HEK293T (cell line): ENCODE measurements around the gene TRRAP.
"Not testable (repeated sequence)": the region's sequence is repeated elsewhere in the genome, so short reads cannot be mapped to it uniquely, and the experiment has no call there.

Source experiments
- CTCF ChIA-PET: fragments of 350-600 bp; formaldehyde crosslinking; extraction: SDS; loops from one replicate; lab custom pipeline; 2021; ENCODE audit warnings: antibody characterized with exemption, inconsistent platforms; lab: Yijun Ruan, JAX
- POLR2A ChIA-PET: fragments of 350-600 bp; formaldehyde crosslinking; extraction: SDS; loops from one replicate; lab custom pipeline; 2020; ENCODE audit warnings: antibody characterized with exemption, inconsistent platforms; lab: Yijun Ruan, JAX
- DNase-seq: peaks from one replicate; pipeline ENCODE4 v3.0.0; 2012; ENCODE audit warnings: mixed read lengths; ENCODE audit errors: extremely low spot score
- ARNT ChIP-seq: fragments of 450-650 bp; IDR thresholded peaks from 2 replicates; pipeline ENCODE4 v1.6.1; 2017; ENCODE audit warnings: mild to moderate bottlenecking
- BHLHE40 ChIP-seq: fragments of 450-650 bp; IDR thresholded peaks from 2 replicates; pipeline ENCODE4 v1.6.1; 2016; ENCODE audit warnings: mild to moderate bottlenecking, moderate library complexity, borderline replicate concordance
- CTBP1 ChIP-seq: fragments of 450-650 bp; IDR thresholded peaks from 2 replicates; pipeline ENCODE4 v1.6.1; 2016; ENCODE audit warnings: borderline replicate concordance
- ELF4 ChIP-seq: fragments of 450-650 bp; IDR thresholded peaks from 2 replicates; pipeline ENCODE4 v1.6.1; 2017; ENCODE audit warnings: antibody characterized with exemption
- FOXA1 ChIP-seq: fragments of 450-650 bp; IDR thresholded peaks from 2 replicates; pipeline ENCODE4 v1.6.1; 2016; ENCODE audit warnings: mild to moderate bottlenecking
- FOXK2 ChIP-seq: fragments of 450-650 bp; IDR thresholded peaks from 2 replicates; pipeline ENCODE4 v1.6.1; 2016; ENCODE audit warnings: mild to moderate bottlenecking
- FOXM1 ChIP-seq: fragments of 450-650 bp; IDR thresholded peaks from 2 replicates; pipeline ENCODE4 v1.6.1; 2017; ENCODE audit warnings: mild to moderate bottlenecking, borderline replicate concordance
- HDGF ChIP-seq: fragments of 450-650 bp; IDR thresholded peaks from 2 replicates; pipeline ENCODE4 v1.6.1; 2017; ENCODE audit warnings: antibody characterized with exemption, borderline replicate concordance
- L3MBTL2 ChIP-seq: fragments of 450-650 bp; conservative IDR thresholded peaks from 2 replicates; pipeline ENCODE4 v1.6.1; 2016; ENCODE audit warnings: mild to moderate bottlenecking
- LEF1 ChIP-seq: fragments of 450-650 bp; IDR thresholded peaks from 2 replicates; pipeline ENCODE4 v1.6.1; 2017; ENCODE audit warnings: mild to moderate bottlenecking, borderline replicate concordance
- NFRKB ChIP-seq: fragments of 450-650 bp; IDR thresholded peaks from 2 replicates; pipeline ENCODE4 v1.6.1; 2016; ENCODE audit warnings: mild to moderate bottlenecking, moderate library complexity
- SP1 ChIP-seq: fragments of 450-650 bp; IDR thresholded peaks from 2 replicates; pipeline ENCODE4 v1.6.1; 2017
- SUZ12 ChIP-seq: fragments of 450-650 bp; IDR thresholded peaks from 2 replicates; pipeline ENCODE4 v1.6.1; 2016; ENCODE audit warnings: mild to moderate bottlenecking
- TARDBP ChIP-seq: fragments of 450-650 bp; IDR thresholded peaks from 2 replicates; pipeline ENCODE4 v1.6.1; 2016
- ZNF384 ChIP-seq: fragments of 450-650 bp; IDR thresholded peaks from 2 replicates; pipeline ENCODE4 v1.6.1; 2016
- TF ChIP-seq, protein P1 (sequence below): fragments of 450-650 bp; IDR thresholded peaks from 2 replicates; pipeline ENCODE4 v1.6.1; 2016

TRRAP gene

DNA sequence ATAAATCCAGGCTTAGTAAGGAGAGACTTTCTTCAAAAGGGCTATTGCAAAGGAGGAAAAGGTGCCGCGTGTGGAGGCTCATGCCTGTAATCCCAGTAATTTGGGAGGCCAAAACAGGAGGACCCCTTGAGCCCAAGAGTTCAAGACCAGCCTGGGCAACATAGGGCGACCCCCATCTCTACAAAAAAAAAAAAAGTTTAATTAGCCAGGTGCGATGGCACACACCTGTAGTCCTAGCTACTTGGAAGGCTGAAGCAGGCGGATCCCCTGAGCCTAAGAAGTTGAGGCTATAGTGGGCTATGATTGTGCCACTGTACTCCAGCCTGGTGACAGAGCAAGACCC lies 40.7 kb upstream of the TRRAP start:
- POLR2A ChIA-PET: no interaction called here
- TF ChIP-seq FOXK2 (no peak), ZNF384 (0 out of 2 replicates have a peak, but pooled peaks have one; percentile 40), ARNT (no peak), NFRKB (no peak), CTBP1 (no peak), L3MBTL2 (peak; percentile 10; the same call in 1 of the 2 replicates), ELF4 (no peak)
- TF ChIP-seq, protein P1, sequence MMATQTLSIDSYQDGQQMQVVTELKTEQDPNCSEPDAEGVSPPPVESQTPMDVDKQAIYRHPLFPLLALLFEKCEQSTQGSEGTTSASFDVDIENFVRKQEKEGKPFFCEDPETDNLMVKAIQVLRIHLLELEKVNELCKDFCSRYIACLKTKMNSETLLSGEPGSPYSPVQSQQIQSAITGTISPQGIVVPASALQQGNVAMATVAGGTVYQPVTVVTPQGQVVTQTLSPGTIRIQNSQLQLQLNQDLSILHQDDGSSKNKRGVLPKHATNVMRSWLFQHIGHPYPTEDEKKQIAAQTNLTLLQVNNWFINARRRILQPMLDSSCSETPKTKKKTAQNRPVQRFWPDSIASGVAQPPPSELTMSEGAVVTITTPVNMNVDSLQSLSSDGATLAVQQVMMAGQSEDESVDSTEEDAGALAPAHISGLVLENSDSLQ: no peak
- CTCF ChIA-PET: interaction anchor here (0.6 to 1.4 kb wide), 8 partner anchors 11 to 543 kb away, joined by 3 to 9 read pairs (median 3); no protein-coding TSS in a partner anchor
- no peak for DNase-seq

GRCh38 chr7:98840096-98840495 lies 38.2 kb upstream of the TRRAP start:
- DNase-seq: no peak
- ChIA-PET POLR2A (no interaction called here), CTCF (interaction anchor here (0.5 to 2.2 kb wide), 6 partner anchors 9 to 98 kb away, joined by 3 to 17 read pairs (median 6); no protein-coding TSS in a partner anchor)
- TF ChIP-seq SUZ12 (no peak), NFRKB (no peak), TARDBP (no peak), BHLHE40 (no peak), SP1 (no peak), CTBP1 (no peak), L3MBTL2 (no peak), ELF4 (no peak), FOXA1 (no peak), ARNT (no peak), ZNF384 (no peak), FOXK2 (no peak), HDGF (no peak), LEF1 (no peak)
- TF ChIP-seq, protein P1: no peak

DNA sequence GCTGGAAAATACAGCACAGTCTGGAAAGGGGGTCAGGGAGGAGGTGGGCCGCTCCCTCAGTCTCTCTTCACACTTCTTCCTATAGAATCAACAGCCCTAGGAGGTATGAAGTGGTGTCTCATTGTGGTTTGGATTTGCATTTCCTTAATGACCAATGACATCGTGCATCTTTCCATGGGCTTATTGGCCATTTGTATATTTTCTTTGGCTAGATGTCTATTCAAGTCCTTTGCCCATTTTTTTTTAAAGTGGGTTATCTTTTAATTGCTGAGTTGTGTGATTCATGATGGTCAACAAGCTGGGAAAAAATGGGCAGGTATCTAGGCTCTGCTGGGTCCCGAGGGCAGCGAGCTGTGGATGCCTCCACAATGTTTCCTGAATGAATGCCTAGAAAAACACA lies 37.6 kb upstream of the TRRAP start:
- CTCF ChIA-PET: interaction anchor here (0.5 to 2.2 kb wide), 12 partner anchors 9 to 423 kb away, joined by 3 to 17 read pairs (median 4); partner anchors contain the start of gene TRRAP
- POLR2A ChIA-PET: no interaction called here
- no peak for DNase-seq
- TF ChIP-seq ARNT (no peak), LEF1 (no peak)

- TF ChIP-seq ELF4: no peak
- TF ChIP-seq BHLHE40: no peak
- TF ChIP-seq ZNF384: no peak
- no peak for TF ChIP-seq SP1
- TF ChIP-seq L3MBTL2: no peak
- TF ChIP-seq SUZ12: no peak
- TF ChIP-seq NFRKB: no peak
- no peak for TF ChIP-seq FOXA1
- TF ChIP-seq FOXK2: no peak
- TF ChIP-seq FOXM1: no peak
- no peak for TF ChIP-seq LEF1
- TF ChIP-seq TARDBP: no peak
- no peak for TF ChIP-seq CTBP1
- TF ChIP-seq, protein P1: no peak
- TF ChIP-seq HDGF: no peak
- no peak for TF ChIP-seq ARNT
- POLR2A ChIA-PET: no interaction called here
Measured at GRCh38 chr7:98841179-98841997, 36.9 kb upstream of the TRRAP start.

GRCh38 chr7:98842552-98842951 lies 35.8 kb upstream of the TRRAP start:
- POLR2A ChIA-PET: not testable (repeated sequence)

More at GRCh38 chr7:98841179-98841997, 36.9 kb upstream of the TRRAP start:
- CTCF ChIA-PET: interaction anchor here (0.6 to 2.2 kb wide), 12 partner anchors 10 to 684 kb away, joined by 3 to 17 read pairs (median 3); partner anchors contain the start of gene TRRAP
- DNase-seq: peak; percentile 66

DNA sequence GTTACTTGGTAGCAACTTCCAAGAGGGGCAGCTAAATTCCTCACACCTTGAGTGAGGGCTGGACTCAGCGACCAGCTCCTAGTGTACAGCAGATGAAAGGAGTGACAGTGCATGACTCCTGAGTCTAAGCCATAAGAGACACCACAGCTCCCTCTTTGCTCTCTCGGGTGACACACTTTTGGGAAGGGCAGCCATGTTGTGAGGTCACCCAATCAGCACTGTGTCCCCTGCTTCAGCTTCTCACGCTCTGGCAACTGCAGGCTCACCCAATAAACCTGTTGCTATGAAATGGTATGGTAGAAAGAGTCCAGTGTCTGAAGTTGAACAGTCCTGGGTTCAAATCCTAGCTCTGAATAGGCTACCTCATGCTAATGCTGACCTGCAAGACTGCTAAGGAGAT lies 29.4 kb upstream of the TRRAP start:
- ChIA-PET POLR2A (no interaction called here), CTCF (interaction anchor here (1.5 kb wide), 1 partner anchor 12 kb away, joined by 3 read pairs; no protein-coding TSS in a partner anchor)
- no peak for TF ChIP-seq CTBP1
- no peak for TF ChIP-seq L3MBTL2
- TF ChIP-seq NFRKB: no peak
- TF ChIP-seq SP1: no peak
- TF ChIP-seq FOXK2: no peak
- DNase-seq: no peak

More at GRCh38 chr7:98842552-98842951, 35.8 kb upstream of the TRRAP start:
- CTCF ChIA-PET: interaction anchor here (0.6 to 1.4 kb wide), 3 partner anchors 24 to 441 kb away, joined by 3 to 6 read pairs (median 6); no protein-coding TSS in a partner anchor
- DNase-seq: not testable (repeated sequence)
